ENCODE results near the gene LPAR2. TPM values are rescaled to one million over a fixed set of nuclear protein-coding genes. Genes with fewer than 3 reads are reported as not detected.

The LPAR2 gene
- polyA plus RNA-seq, 1 donor (not counting 4 experiments of a cell fraction or from before 2014, with no cell fraction given) = 7.3 TPM

- dilution Hi-C loops (cut with MboI; ENCODE audit: extremely low pct_ligation_motif_present, low sequenced_read_pairs) = no loop called here
Observed at GRCh38 chr19:19643158-19644053, 15.4 kb upstream of the LPAR2 start, which contains the start of gene GMIP. Gene GMIP, minus strand, starts transcription at chr19:19643657. Its CDS starts 128 bp downstream, at chr19:19643529.

GRCh38 chr19:19642506-19643157 lies 14.6 kb upstream of the LPAR2 start:
- Histone ChIP-seq H3K36me3 (ENCODE audit: control insufficient read depth in 2 of 2, extremely low read depth in 1 of 2, insufficient read depth in 2 of 2, low read length in 2 of 2) (peaks cover 6 to 26% of the 10 kb centered on the region in 2 experiments), H3K4me3 (ENCODE audit: control insufficient read depth in 2 of 3, extremely low read depth in 1 of 3, insufficient read depth in 2 of 3, low read depth in 1 of 3, low read length in 3 of 3) (peak overlapping the region; percentile 77 to 96 (median 82)), H3K9me1 (ENCODE audit: control insufficient read depth, extremely low read depth, insufficient read depth, low read length) (no peaks in the 10 kb centered on the region), H3K79me2 (ENCODE audit: control insufficient read depth, insufficient read depth, low read length) (peaks cover 3% of the 10 kb centered on the region), H3K9ac (ENCODE audit: control insufficient read depth, extremely low read depth, insufficient read depth, low read length) (peak overlapping the region; percentile 73), H4K20me1 (ENCODE audit: control insufficient read depth, extremely low read depth, insufficient read depth, low read length) (no peaks in the 10 kb centered on the region), H3K4me1 (ENCODE audit: control insufficient read depth, extremely low read depth, insufficient read depth, low read length) (peaks cover 8% of the 10 kb centered on the region), H3K27me3 (ENCODE audit: control insufficient read depth, extremely low read depth, insufficient read depth, low read length) (no peaks in the 10 kb centered on the region), H3K27ac (ENCODE audit: control insufficient read depth, insufficient read depth, low read length) (peak overlapping the region; percentile 17), H2AFZ (ENCODE audit: control insufficient read depth, low read length) (peak overlapping the region; percentile 37), H3K9me3 (ENCODE audit: control insufficient read depth, low read depth, low read length) (no peaks in the 10 kb centered on the region), H3K4me2 (ENCODE audit: control insufficient read depth, extremely low read depth, insufficient read depth, low read depth, low read length) (peak overlapping the region; percentile 95)
- TF ChIP-seq CTCF (optimal IDR thresholded peaks at IDR 0.05 in 1 of 3, IDR thresholded peaks at IDR 0.05 in 1 of 3, conservative IDR thresholded peaks at IDR 0.05 in 1 of 3; ENCODE audit: extremely low read depth in 1 of 3, insufficient read depth in 2 of 3, low read length in 3 of 3) (no peak), EZH2 (IDR thresholded peaks at IDR 0.05; ENCODE audit: low read length) (no peak)
- DNase-seq (ENCODE audit: low read depth, low spot score) (no peak), FAIRE-seq (peak; percentile 57)
- dilution Hi-C loops (cut with MboI; ENCODE audit: extremely low pct_ligation_motif_present, low sequenced_read_pairs) = no loop called here

More at GRCh38 chr19:19643158-19644053, 15.4 kb upstream of the LPAR2 start, which contains the start of gene GMIP:
- H3K9me1 ChIP-seq (ENCODE audit: control insufficient read depth, extremely low read depth, insufficient read depth, low read length) = no peaks in the 10 kb centered on the region
- peaks cover 8% of the 10 kb centered on the region for H3K4me1 ChIP-seq (ENCODE audit: control insufficient read depth, extremely low read depth, insufficient read depth, low read length)
- H3K4me2 ChIP-seq (ENCODE audit: control insufficient read depth, extremely low read depth, insufficient read depth, low read depth, low read length) = peak within 1 kb of the TSS; percentile 95
- no peaks in the 10 kb centered on the region for H3K27me3 ChIP-seq (ENCODE audit: control insufficient read depth, extremely low read depth, insufficient read depth, low read length)
- peaks cover 3% of the 10 kb centered on the region for H3K79me2 ChIP-seq (ENCODE audit: control insufficient read depth, insufficient read depth, low read length)
- DNase-seq (ENCODE audit: low read depth, low spot score) (no peak), FAIRE-seq (no peak)
- peaks cover 8 to 23% of the 10 kb centered on the region in 2 experiments for H3K36me3 ChIP-seq (ENCODE audit: control insufficient read depth in 2 of 2, extremely low read depth in 1 of 2, insufficient read depth in 2 of 2, low read length in 2 of 2)
- no peaks in the 10 kb centered on the region for H4K20me1 ChIP-seq (ENCODE audit: control insufficient read depth, extremely low read depth, insufficient read depth, low read length)
- H2AFZ ChIP-seq (ENCODE audit: control insufficient read depth, low read length) = peak within 1 kb of the TSS; percentile 37
- peak within 1 kb of the TSS; percentile 77 to 96 (median 82) for H3K4me3 ChIP-seq (ENCODE audit: control insufficient read depth in 2 of 3, extremely low read depth in 1 of 3, insufficient read depth in 2 of 3, low read depth in 1 of 3, low read length in 3 of 3)
- TF ChIP-seq EZH2 (IDR thresholded peaks at IDR 0.05; ENCODE audit: low read length) (no peak), CTCF (optimal IDR thresholded peaks at IDR 0.05 in 1 of 3, IDR thresholded peaks at IDR 0.05 in 1 of 3, conservative IDR thresholded peaks at IDR 0.05 in 1 of 3; ENCODE audit: extremely low read depth in 1 of 3, insufficient read depth in 2 of 3, low read length in 3 of 3) (peak; percentile 76 to 83 (median 77))
- peak within 1 kb of the TSS; percentile 52 for H3K27ac ChIP-seq (ENCODE audit: control insufficient read depth, insufficient read depth, low read length)
- H3K9me3 ChIP-seq (ENCODE audit: control insufficient read depth, low read depth, low read length) = no peaks in the 10 kb centered on the region
- peak within 1 kb of the TSS; percentile 73 for H3K9ac ChIP-seq (ENCODE audit: control insufficient read depth, extremely low read depth, insufficient read depth, low read length)

All from keratinocyte (primary cell).